Gastroesophageal sphincter (tissue), 4 donors: ENCODE measurements around the gene TFAP2B. TPM values are rescaled to one million over a fixed set of nuclear protein-coding genes. Genes with fewer than 3 reads are reported as not detected.

Experiments
- ATAC-seq: fragments of 150-250 bp; one replicate; pipeline ENCODE4 v1.9.1; 2016; ENCODE audit warnings: mild to moderate bottlenecking, moderate library complexity
- H3K27ac ChIP-seq, 4 donors: fragments of 200-600 bp; sonication (generic) in 3 of 4; 1 replicate in 3 of 4; 2 replicates in 1 of 4; pipeline ENCODE4 v1.5.1; 2016 to 2019
- H3K27me3 ChIP-seq: fragments of 200-600 bp; sonication (generic); one replicate; pipeline ENCODE4 v1.5.1; 2019
- H3K36me3 ChIP-seq, 2 donors: fragments of 200-600 bp; sonication (generic); one replicate each; pipeline ENCODE4 v1.5.1; 2019; ENCODE audit warnings: control low read depth in 1 of 2
- H3K4me1 ChIP-seq, 3 donors: fragments of 200-600 bp; sonication (generic); 1 replicate in 2 of 3; 2 replicates in 1 of 3; pipeline ENCODE4 v1.5.1; 2016 to 2019; ENCODE audit warnings: control low read depth in 2 of 3
- H3K4me3 ChIP-seq, 2 donors: fragments of 200-600 bp; sonication (generic); one replicate each; pipeline ENCODE4 v1.5.1; 2019; ENCODE audit warnings: mild to moderate bottlenecking in 1 of 2, moderate library complexity in 1 of 2
- H3K9me3 ChIP-seq, 3 donors: fragments of 200-600 bp; sonication (generic); one replicate each; pipeline ENCODE4 v1.5.1; 2017 to 2019; ENCODE audit warnings: control low read depth in 2 of 3
- EP300 ChIP-seq: sonication (generic); formaldehyde crosslinking; IDR thresholded peaks from one replicate; pipeline ENCODE4 v1.6.1; 2017; ENCODE audit warnings: antibody characterized with exemption, mild to moderate bottlenecking
- POLR2A ChIP-seq, 2 donors: fragments of 450-650 bp; IDR thresholded peaks; one replicate each; pipeline ENCODE4 v1.6.1; 2017; ENCODE audit warnings: antibody characterized with exemption in 2 of 2, mild to moderate bottlenecking in 2 of 2, moderate library complexity in 1 of 2
- POLR2AphosphoS5 ChIP-seq: sonication (generic); formaldehyde crosslinking; IDR thresholded peaks from one replicate; pipeline ENCODE4 v1.6.1; 2017; ENCODE audit warnings: antibody characterized with exemption
- WGBS, 2 donors: methylation state at CpG; one replicate each; pipeline ENCODE4 v1.1.5; 2018; ENCODE audit warnings: low coverage in 1 of 2; 5-methylcytosine and 5-hydroxymethylcytosine counted together
- total RNA-seq, 4 donors: library from RNA; depleted of rRNA; stranded (reverse); fragments of >200 nt; gene quantifications; one replicate each; pipeline ENCODE4 v1.1.0, GENCODE V29; 2016
- TF ChIP-seq, protein P1 (sequence below), 4 experiments: fragments of 200-600 bp in 2 of 4; fragments of 450-650 bp in 2 of 4; sonication (generic) in 1 of 4; IDR thresholded peaks; one replicate each; pipeline ENCODE4 v1.5.1; 2017 to 2019; ENCODE audit warnings: antibody characterized with exemption in 4 of 4, mild to moderate bottlenecking in 2 of 4, moderate library complexity in 2 of 4

TFAP2B gene
- total RNA-seq, 4 donors from 2014 or later, result 0.25 TPM; not detected in 3

DNA sequence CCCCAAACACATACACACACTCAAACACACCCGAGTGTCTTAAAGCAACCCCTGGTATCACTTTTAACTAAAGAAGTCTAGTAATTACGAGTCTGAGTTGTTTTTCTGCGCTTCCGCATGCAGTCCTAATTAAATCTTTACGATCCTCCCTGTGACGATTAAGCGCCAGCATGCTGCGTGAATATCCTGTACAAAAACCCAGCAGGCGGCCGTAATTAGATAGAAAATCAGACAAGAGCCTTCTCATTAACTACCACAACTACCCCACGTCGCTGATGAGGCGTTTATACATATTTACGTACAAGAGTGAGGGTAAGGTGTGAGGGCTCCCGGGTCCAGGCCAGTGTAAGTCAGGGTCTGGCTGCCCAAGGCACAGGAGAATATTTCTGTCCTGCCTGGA, 8.1 kb downstream of the TFAP2B start:
- H3K4me3 ChIP-seq, result no peak overlapping the region
- peaks cover 0 to under 1% (median 0%) of the 10 kb centered on the region in 3 donors for H3K4me1 ChIP-seq
- H3K36me3 ChIP-seq, result no peaks in the 10 kb centered on the region
- H3K27me3 ChIP-seq, result peaks cover 100% of the 10 kb centered on the region
- H3K9me3 ChIP-seq, result no peaks in the 10 kb centered on the region
- TF ChIP-seq, protein P1, sequence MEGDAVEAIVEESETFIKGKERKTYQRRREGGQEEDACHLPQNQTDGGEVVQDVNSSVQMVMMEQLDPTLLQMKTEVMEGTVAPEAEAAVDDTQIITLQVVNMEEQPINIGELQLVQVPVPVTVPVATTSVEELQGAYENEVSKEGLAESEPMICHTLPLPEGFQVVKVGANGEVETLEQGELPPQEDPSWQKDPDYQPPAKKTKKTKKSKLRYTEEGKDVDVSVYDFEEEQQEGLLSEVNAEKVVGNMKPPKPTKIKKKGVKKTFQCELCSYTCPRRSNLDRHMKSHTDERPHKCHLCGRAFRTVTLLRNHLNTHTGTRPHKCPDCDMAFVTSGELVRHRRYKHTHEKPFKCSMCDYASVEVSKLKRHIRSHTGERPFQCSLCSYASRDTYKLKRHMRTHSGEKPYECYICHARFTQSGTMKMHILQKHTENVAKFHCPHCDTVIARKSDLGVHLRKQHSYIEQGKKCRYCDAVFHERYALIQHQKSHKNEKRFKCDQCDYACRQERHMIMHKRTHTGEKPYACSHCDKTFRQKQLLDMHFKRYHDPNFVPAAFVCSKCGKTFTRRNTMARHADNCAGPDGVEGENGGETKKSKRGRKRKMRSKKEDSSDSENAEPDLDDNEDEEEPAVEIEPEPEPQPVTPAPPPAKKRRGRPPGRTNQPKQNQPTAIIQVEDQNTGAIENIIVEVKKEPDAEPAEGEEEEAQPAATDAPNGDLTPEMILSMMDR (IDR thresholded peaks at IDR 0.05), result no peak
- TF ChIP-seq POLR2AphosphoS5 (no peak), POLR2A (IDR thresholded peaks at IDR 0.05) (no peak)
- no peak for ATAC-seq
- no peak overlapping the region for H3K27ac ChIP-seq
- WGBS, 2 donors, result 2 to 6% methylated on average over 7 to 14 of the region's 15 CpGs

DNA sequence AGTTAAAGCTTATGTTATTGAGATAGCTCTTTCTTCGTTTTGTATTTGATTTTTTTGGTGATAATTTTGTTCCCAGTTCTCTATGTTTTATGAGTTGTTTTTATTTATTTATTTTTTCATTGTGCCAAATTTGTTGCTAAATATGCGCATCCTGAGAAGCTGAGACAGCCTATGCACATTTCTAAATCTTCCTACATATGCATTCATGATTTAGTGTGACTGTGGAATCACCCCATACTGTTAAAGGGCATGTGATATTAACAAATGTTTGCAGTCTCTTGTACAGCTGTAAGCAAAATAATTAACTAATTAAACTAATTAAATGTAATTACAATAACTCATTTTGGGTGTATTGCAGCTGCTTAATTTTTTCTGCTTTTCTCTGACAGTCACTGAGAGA, 10.4 kb downstream of the TFAP2B start:
- TF ChIP-seq POLR2A (IDR thresholded peaks at IDR 0.05), result no peak
- TF ChIP-seq EP300, result no peak
- TF ChIP-seq POLR2AphosphoS5, result no peak
- TF ChIP-seq, protein P1 (IDR thresholded peaks at IDR 0.05), result no peak
- ATAC-seq, result no peak
- H3K4me3 ChIP-seq, result no peak overlapping the region
- WGBS, 2 donors, result 15 to 17% methylated on average over 2 of the region's 2 CpGs
- peaks cover 100% of the 10 kb centered on the region for H3K27me3 ChIP-seq
- no peaks in the 10 kb centered on the region for H3K9me3 ChIP-seq
- H3K27ac ChIP-seq, result no peak overlapping the region
- no peaks in the 10 kb centered on the region for H3K36me3 ChIP-seq
- no peaks in the 10 kb centered on the region for H3K4me1 ChIP-seq

DNA sequence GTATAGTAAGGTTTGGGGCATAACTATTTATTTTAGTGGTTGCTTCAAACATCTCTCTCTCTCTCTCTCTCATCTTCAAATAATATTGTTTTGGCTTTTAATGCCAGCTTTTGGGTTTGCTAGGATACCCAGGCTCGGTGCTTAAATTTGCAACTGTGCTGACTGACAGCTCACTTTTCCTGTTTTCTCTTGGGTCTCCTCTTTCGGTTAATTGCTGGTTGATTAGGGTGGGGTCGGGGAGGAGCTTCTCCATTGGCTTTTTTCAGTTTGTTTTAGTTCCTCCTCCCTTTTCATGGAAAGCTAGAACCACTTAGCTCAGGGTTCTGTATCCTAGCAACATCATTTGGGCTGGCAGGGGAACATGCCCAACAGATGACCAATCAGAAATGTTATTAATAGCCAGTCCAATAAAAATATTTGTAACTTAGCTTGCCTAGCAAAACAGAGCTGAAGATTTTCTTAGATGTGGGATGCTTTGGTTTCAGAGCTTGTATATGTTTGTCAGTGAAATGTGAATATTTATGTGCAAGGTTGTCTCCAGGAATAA, 11.3 kb downstream of the TFAP2B start:
- TF ChIP-seq POLR2AphosphoS5 (no peak), EP300 (no peak), POLR2A (IDR thresholded peaks at IDR 0.05) (no peak)
- TF ChIP-seq, protein P1 (IDR thresholded peaks at IDR 0.05), result no peak
- Histone ChIP-seq H3K9me3 (no peaks in the 10 kb centered on the region), H3K27ac (no peak overlapping the region), H3K27me3 (peaks cover 100% of the 10 kb centered on the region), H3K36me3 (no peaks in the 10 kb centered on the region), H3K4me3 (no peak overlapping the region), H3K4me1 (no peaks in the 10 kb centered on the region)
- 0% methylated on average over 3 of the region's 3 CpGs; no CpG with 5 or more reads in 1 of the 2 donors for WGBS, 2 donors
- no peak for ATAC-seq

DNA sequence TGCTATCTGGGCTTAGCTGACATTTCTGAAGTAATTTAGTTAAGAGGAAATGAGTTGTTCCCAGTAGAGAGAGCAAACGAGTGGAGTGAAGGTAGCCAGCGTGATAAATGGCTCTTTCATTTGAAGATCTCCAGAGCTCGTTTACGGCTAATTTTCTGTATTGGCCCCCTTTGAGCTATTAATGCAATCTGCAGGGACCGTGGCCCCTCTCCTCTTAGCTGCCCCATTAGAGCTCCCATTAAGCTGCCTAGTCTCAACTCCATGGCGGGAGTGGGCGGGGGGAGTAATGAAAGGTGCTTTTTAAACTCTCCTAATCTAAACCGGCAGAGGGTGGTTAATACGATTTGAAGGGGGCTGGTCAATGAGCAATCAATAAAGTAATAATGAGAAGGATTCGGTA, 12.5 kb downstream of the TFAP2B start:
- no peaks in the 10 kb centered on the region for H3K4me1 ChIP-seq
- ATAC-seq, result no peak
- H3K27me3 ChIP-seq, result peaks cover 100% of the 10 kb centered on the region
- 3 to 17% methylated on average over 2 to 9 of the region's 10 CpGs for WGBS, 2 donors
- H3K9me3 ChIP-seq, result no peaks in the 10 kb centered on the region
- no peaks in the 10 kb centered on the region for H3K36me3 ChIP-seq
- H3K4me3 ChIP-seq, result no peak overlapping the region
- H3K27ac ChIP-seq, result no peak overlapping the region
- TF ChIP-seq POLR2A (IDR thresholded peaks at IDR 0.05) (no peak), POLR2AphosphoS5 (no peak), EP300 (no peak)
- TF ChIP-seq, protein P1 (IDR thresholded peaks at IDR 0.05), result no peak

DNA sequence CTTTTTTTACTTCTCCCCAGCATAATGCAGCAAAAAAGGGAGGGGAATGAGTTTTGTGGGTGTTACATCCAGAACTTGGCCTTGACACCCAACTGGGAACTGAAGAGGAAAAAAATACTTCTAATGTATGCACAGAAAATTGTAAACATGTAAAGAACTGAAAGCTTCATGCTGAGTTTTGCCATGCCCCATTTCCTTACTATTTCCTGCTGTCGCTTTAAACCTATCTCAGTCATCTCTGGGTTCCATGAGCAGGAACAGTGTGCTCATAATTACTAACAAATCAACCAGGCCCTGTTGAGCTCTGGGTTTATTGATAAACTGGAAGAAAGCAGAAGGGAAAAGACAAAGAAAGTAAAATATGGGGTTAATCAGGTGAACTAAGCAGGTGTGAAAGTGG, 14.2 kb downstream of the TFAP2B start:
- Histone ChIP-seq H3K4me3 (no peak overlapping the region), H3K4me1 (no peaks in the 10 kb centered on the region), H3K36me3 (no peaks in the 10 kb centered on the region), H3K27ac (no peak overlapping the region), H3K27me3 (peaks cover 100% of the 10 kb centered on the region), H3K9me3 (no peaks in the 10 kb centered on the region)
- 63% methylated on average over 1 of the region's 1 CpG; no CpG with 5 or more reads in 1 of the 2 donors for WGBS, 2 donors
- TF ChIP-seq POLR2A (IDR thresholded peaks at IDR 0.05), result no peak
- no peak for TF ChIP-seq POLR2AphosphoS5
- TF ChIP-seq, protein P1 (IDR thresholded peaks at IDR 0.05), result no peak
- TF ChIP-seq EP300, result no peak
- no peak for ATAC-seq
